NCI-H1105 (cell line): ENCODE data around the gene TEX51.

Experiments used
- DNase-seq: peaks from one replicate; lab custom pipeline; 2025; lab: John Stamatoyannopoulos, UW

Gene TEX51

GRCh38 chr2:126898636-126899035 lies at the start of gene TEX51:
TEX51 (plus strand) TSS chr2:126898890; CDS start chr2:126898919, 29 bp downstream.
- no peak for DNase-seq

- no peak for DNase-seq
Measured at GRCh38 chr2:126849054-126849453, 49.6 kb upstream of the TEX51 start.

- DNase-seq, result no peak
Measured at GRCh38 chr2:126849486-126849885, 49.2 kb upstream of the TEX51 start.

GRCh38 chr2:126849991-126850535 lies 48.6 kb upstream of the TEX51 start:
- DNase-seq, result no peak

- DNase-seq, result no peak
Measured at GRCh38 chr2:126850940-126851339, 47.8 kb upstream of the TEX51 start.

GRCh38 chr2:126851756-126852155 lies 46.9 kb upstream of the TEX51 start:
- DNase-seq, result no peak

GRCh38 chr2:126852361-126852760 lies 46.3 kb upstream of the TEX51 start:
- DNase-seq, result no peak

GRCh38 chr2:126855606-126856005 lies 43.1 kb upstream of the TEX51 start:
- no peak for DNase-seq

- no peak for DNase-seq
Measured at GRCh38 chr2:126856403-126856802, 42.3 kb upstream of the TEX51 start.

GRCh38 chr2:126857502-126857901 lies 41.2 kb upstream of the TEX51 start:
- DNase-seq, result no peak

GRCh38 chr2:126858013-126858412 lies 40.7 kb upstream of the TEX51 start:
- no peak for DNase-seq

GRCh38 chr2:126858436-126858835 lies 40.3 kb upstream of the TEX51 start:
- no peak for DNase-seq

- DNase-seq, result no peak
Measured at GRCh38 chr2:126858991-126859390, 39.7 kb upstream of the TEX51 start.

GRCh38 chr2:126859631-126860030 lies 39.1 kb upstream of the TEX51 start:
- no peak for DNase-seq

- DNase-seq, result no peak
Measured at GRCh38 chr2:126860385-126860784, 38.3 kb upstream of the TEX51 start.

- no peak for DNase-seq
Measured at GRCh38 chr2:126862730-126863129, 36.0 kb upstream of the TEX51 start.

GRCh38 chr2:126863336-126864015 lies 35.2 kb upstream of the TEX51 start:
- no peak for DNase-seq

- no peak for DNase-seq
Measured at GRCh38 chr2:126864861-126865260, 33.8 kb upstream of the TEX51 start.

GRCh38 chr2:126866451-126866850 lies 32.2 kb upstream of the TEX51 start:
- no peak for DNase-seq

- no peak for DNase-seq
Measured at GRCh38 chr2:126874961-126875360, 23.7 kb upstream of the TEX51 start.

- DNase-seq, result no peak
Measured at GRCh38 chr2:126876631-126877030, 22.1 kb upstream of the TEX51 start.

GRCh38 chr2:126877041-126877440 lies 21.6 kb upstream of the TEX51 start:
- no peak for DNase-seq

GRCh38 chr2:126877861-126878565 lies 20.7 kb upstream of the TEX51 start:
- no peak for DNase-seq
